OCI-LY7 (cell line): ENCODE data around the gene WBP11. TPM values are rescaled to one million over a fixed set of nuclear protein-coding genes. Genes with fewer than 3 reads are reported as not detected.

Experiments used
- BruUV-seq: library from RNA; stranded (reverse); fragments of 400-500 nt; replicated peaks from 2 replicates; lab custom pipeline; 2021; lab: Mats Ljungman, UMichigan
- CTCF ChIA-PET: fragments of 300-600 bp; sonication (Branson Sonifier 250); formaldehyde crosslinking; loops from one replicate; lab custom pipeline; 2022; ENCODE audit warnings: antibody characterized with exemption; ENCODE audit not compliant: unreplicated experiment; lab: Charles Lee
- POLR2A ChIA-PET: fragments of 300-600 bp; sonication (Branson Sonifier 250); formaldehyde crosslinking; loops from one replicate; lab custom pipeline; 2022; ENCODE audit warnings: antibody characterized with exemption; lab: Charles Lee
- DNase-seq: peaks from one replicate; pipeline ENCODE4 v3.0.0-alpha.2; 2015; ENCODE audit warnings: low spot score
- H2AFZ ChIP-seq: fragments of 200-600 bp; sonication (generic), shearing (Covaris generic); 2 replicates; pipeline ENCODE4 v1.6.1; 2014; ENCODE audit warnings: mild to moderate bottlenecking, antibody characterized with exemption, low read length, moderate library complexity
- H3K27ac ChIP-seq: fragments of 200-600 bp; sonication (generic); 2 replicates; pipeline ENCODE4 v1.5.1; 2014; ENCODE audit warnings: mixed run types, low read depth, mild to moderate bottlenecking, moderate library complexity, low read length, inconsistent platforms; ENCODE audit not compliant: poor library complexity, severe bottlenecking
- H3K36me3 ChIP-seq: fragments of 200-600 bp; sonication (generic); 2 replicates; pipeline ENCODE4 v1.6.1; 2014; ENCODE audit warnings: mild to moderate bottlenecking, antibody characterized with exemption, low read length, moderate library complexity, mixed read lengths; ENCODE audit not compliant: insufficient read depth
- H3K4me1 ChIP-seq: fragments of 200-600 bp; sonication (generic); 2 replicates; pipeline ENCODE4 v1.5.1; 2014; ENCODE audit warnings: mild to moderate bottlenecking, low read length; ENCODE audit not compliant: insufficient read depth, poor library complexity, severe bottlenecking
- H3K4me2 ChIP-seq: fragments of 200-600 bp; sonication (generic); 2 replicates; pipeline ENCODE4 v1.6.1; 2014; ENCODE audit warnings: mild to moderate bottlenecking, low read length
- H3K4me3 ChIP-seq: fragments of 200-600 bp; sonication (generic); 2 replicates; pipeline ENCODE4 v1.5.1; 2014; ENCODE audit warnings: mild to moderate bottlenecking, low read depth, low read length; ENCODE audit not compliant: poor library complexity, severe bottlenecking
- H3K79me2 ChIP-seq: fragments of 200-600 bp; sonication (generic); 2 replicates; pipeline ENCODE4 v1.6.1; 2016; ENCODE audit warnings: low read depth, mild to moderate bottlenecking, low read length, moderate library complexity, mixed read lengths; ENCODE audit not compliant: insufficient read depth
- H3K9me2 ChIP-seq: fragments of 200-600 bp; sonication (generic); 2 replicates; pipeline ENCODE4 v1.6.1; 2016; ENCODE audit warnings: mild to moderate bottlenecking, low read length, mixed read lengths; ENCODE audit not compliant: insufficient read depth
- H3K9me3 ChIP-seq: fragments of 200-600 bp; sonication (generic); 2 replicates; pipeline ENCODE4 v1.6.1; 2014; ENCODE audit warnings: mild to moderate bottlenecking, mixed run types, low read length, mixed read lengths
- H4K20me1 ChIP-seq: fragments of 200-600 bp; sonication (generic); 2 replicates; pipeline ENCODE4 v1.6.1; 2014; ENCODE audit warnings: mild to moderate bottlenecking, antibody characterized with exemption, low read length, moderate library complexity, mixed read lengths; ENCODE audit not compliant: insufficient read depth
- CTCF ChIP-seq: fragments of 200-600 bp; sonication (generic); conservative IDR thresholded peaks from 2 replicates; pipeline ENCODE4 v1.5.1; 2014; ENCODE audit warnings: mild to moderate bottlenecking, antibody characterized with exemption, low read length, moderate library complexity, mixed read lengths
- EZH2phosphoT487 ChIP-seq: fragments of 200-600 bp; sonication (generic); IDR thresholded peaks from 2 replicates; pipeline ENCODE4 v1.6.1; 2018; ENCODE audit warnings: low read depth, borderline replicate concordance, mild to moderate bottlenecking, mixed run types, antibody characterized with exemption, low read length, moderate library complexity, mixed read lengths
- intact Hi-C: fragments of 100-400 bp; cut with micrococcal nuclease; formaldehyde crosslinking; loops from one replicate; pipeline ENCODE4 v1.10.0; 2022; ENCODE audit not compliant: unreplicated experiment
- total RNA-seq, 2 experiments: library from RNA; depleted of rRNA in 1 of 2; stranded (reverse); fragments of >200 nt in 1 of 2; shearing (Covaris generic) in 1 of 2; gene quantifications; 2 replicates each; pipeline ENCODE4 v1.2.3, GENCODE V29; 2014 to 2022

Gene WBP11
- total RNA-seq, 2 experiments from 2014 or later = 16.5 to 107 TPM

GRCh38 chr12:14795028-14795448 lies 8.2 kb downstream of the WBP11 start:
- H3K4me2 ChIP-seq = no peak overlapping the region
- TF ChIP-seq CTCF (no peak), EZH2phosphoT487 (no peak)
- DNase-seq = no peak
- H3K36me3 ChIP-seq = peaks cover 98% of the 10 kb centered on the region
- no peak overlapping the region for H3K4me3 ChIP-seq
- no peak overlapping the region for H2AFZ ChIP-seq
- no peaks in the 10 kb centered on the region for H3K9me3 ChIP-seq
- H3K27ac ChIP-seq = no peak overlapping the region
- peaks cover 20% of the 10 kb centered on the region; the same call in 1 of the 2 replicates for H3K79me2 ChIP-seq
- no peaks in the 10 kb centered on the region for H3K9me2 ChIP-seq
- ChIA-PET CTCF (no interaction called here), POLR2A (interaction anchor here (0.7 to 1.5 kb wide), 2 partner anchors 10 to 211 kb away, joined by 3 to 4 read pairs; no protein-coding TSS in a partner anchor)
- intact Hi-C loops = no loop called here
- no peaks in the 10 kb centered on the region for H3K4me1 ChIP-seq
- BruUV-seq = no TSS peak
- no peaks in the 10 kb centered on the region for H4K20me1 ChIP-seq

GRCh38 chr12:14785568-14785967 lies 17.7 kb downstream of the WBP11 start:
- H3K9me2 ChIP-seq = no peaks in the 10 kb centered on the region
- H3K4me3 ChIP-seq = no peak overlapping the region
- intact Hi-C loops = no loop called here
- ChIA-PET CTCF (no interaction called here), POLR2A (interaction anchor here (0.6 to 8.4 kb wide), 3 partner anchors 13 to 196 kb away, joined by 3 to 82 read pairs (median 10); partner anchors contain the start of gene WBP11)
- H3K79me2 ChIP-seq = no peaks in the 10 kb centered on the region
- no TSS peak for BruUV-seq
- H4K20me1 ChIP-seq = no peaks in the 10 kb centered on the region
- H3K9me3 ChIP-seq = no peaks in the 10 kb centered on the region
- TF ChIP-seq CTCF (no peak), EZH2phosphoT487 (no peak)
- H3K27ac ChIP-seq = no peak overlapping the region
- H3K4me1 ChIP-seq = peaks cover 5% of the 10 kb centered on the region
- no peak for DNase-seq
- H2AFZ ChIP-seq = no peak overlapping the region
- no peak overlapping the region for H3K4me2 ChIP-seq
- peaks cover 70% of the 10 kb centered on the region for H3K36me3 ChIP-seq

GRCh38 chr12:14784471-14784870 lies 18.8 kb downstream of the WBP11 start:
- no TSS peak for BruUV-seq
- Histone ChIP-seq H3K4me2 (no peak overlapping the region), H3K9me2 (no peaks in the 10 kb centered on the region), H3K36me3 (peaks cover 59% of the 10 kb centered on the region), H4K20me1 (no peaks in the 10 kb centered on the region), H3K4me1 (peaks cover 5% of the 10 kb centered on the region), H3K79me2 (no peaks in the 10 kb centered on the region), H3K9me3 (no peaks in the 10 kb centered on the region), H2AFZ (no peak overlapping the region), H3K4me3 (no peak overlapping the region), H3K27ac (no peak overlapping the region)
- POLR2A ChIA-PET = interaction anchor here (0.6 to 8.4 kb wide), 6 partner anchors 8 to 89 kb away, joined by 3 to 82 read pairs (median 6); partner anchors contain the start of gene WBP11
- no peak for DNase-seq
- intact Hi-C loops = no loop called here
- no peak for TF ChIP-seq EZH2phosphoT487
- TF ChIP-seq CTCF = no peak
- CTCF ChIA-PET = interaction anchor here (1.7 kb wide), 1 partner anchor 10 kb away, joined by 5 read pairs; a partner anchor contains a TSS
